ENCODE results near the gene RDH13. TPM values are rescaled to one million over a fixed set of nuclear protein-coding genes. Genes with fewer than 3 reads are reported as not detected.

RDH13 gene
- polyA plus RNA-seq, 1 of the 3 experiments (the other 2 are of a cell fraction), result 9.6 TPM

DNA sequence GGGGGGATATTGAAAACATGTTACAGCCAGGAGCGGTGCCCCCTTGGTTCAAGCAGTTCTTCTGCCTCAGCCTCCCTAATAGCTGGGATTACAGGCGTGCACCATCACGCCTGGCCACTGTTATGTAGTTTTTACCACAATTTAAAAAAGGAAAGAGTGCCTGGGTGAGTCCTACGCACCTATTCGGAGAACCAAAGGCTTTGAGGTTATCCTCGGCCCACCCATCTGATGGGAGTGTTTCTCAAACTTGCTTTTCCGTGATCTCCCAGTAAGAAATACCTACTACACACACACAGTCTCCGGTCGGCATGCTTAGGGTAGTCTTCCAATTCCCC lies 20.6 kb downstream of the RDH13 start:
- Histone ChIP-seq H4K20me1 (ENCODE audit: insufficient read depth) (no peaks in the 10 kb centered on the region), H3K4me3 (ENCODE audit: low read depth in 2 of 2, low read length in 1 of 2) (no peak overlapping the region), H3F3A (replicated peaks; ENCODE audit: insufficient read depth) (no peaks in the 10 kb centered on the region), H3K4me2 (no peak overlapping the region), H3K9ac (no peak overlapping the region), H3K9me2 (no peaks in the 10 kb centered on the region), H3K79me2 (ENCODE audit: insufficient read depth) (peaks cover 5% of the 10 kb centered on the region; the same call in 1 of the 2 replicates), H2AFZ (ENCODE audit: low read depth) (no peak overlapping the region), H3K4me1 (ENCODE audit: control insufficient read depth in 1 of 2, insufficient read depth in 2 of 2, low read depth in 1 of 2, low read length in 1 of 2) (no peaks in the 10 kb centered on the region), H3K27me3 (ENCODE audit: insufficient read depth) (no peaks in the 10 kb centered on the region), H3K27ac (ENCODE audit: low read depth in 2 of 2, low read length in 1 of 2) (no peak overlapping the region), H3K9me3 (no peaks in the 10 kb centered on the region), H3K36me3 (replicated peaks in 1 of 2; ENCODE audit: control insufficient read depth in 1 of 2, insufficient read depth in 2 of 2, low read length in 1 of 2) (peaks cover 0 to 25% of the 10 kb centered on the region in 2 experiments)
- POLR2A ChIA-PET, result no interaction called here
- 91% methylated on average over 9 of the region's 9 CpGs for WGBS (ENCODE audit: low lambda C conversion rate)
- CTCF ChIA-PET, result no interaction called here
- TF ChIP-seq, protein P1, sequence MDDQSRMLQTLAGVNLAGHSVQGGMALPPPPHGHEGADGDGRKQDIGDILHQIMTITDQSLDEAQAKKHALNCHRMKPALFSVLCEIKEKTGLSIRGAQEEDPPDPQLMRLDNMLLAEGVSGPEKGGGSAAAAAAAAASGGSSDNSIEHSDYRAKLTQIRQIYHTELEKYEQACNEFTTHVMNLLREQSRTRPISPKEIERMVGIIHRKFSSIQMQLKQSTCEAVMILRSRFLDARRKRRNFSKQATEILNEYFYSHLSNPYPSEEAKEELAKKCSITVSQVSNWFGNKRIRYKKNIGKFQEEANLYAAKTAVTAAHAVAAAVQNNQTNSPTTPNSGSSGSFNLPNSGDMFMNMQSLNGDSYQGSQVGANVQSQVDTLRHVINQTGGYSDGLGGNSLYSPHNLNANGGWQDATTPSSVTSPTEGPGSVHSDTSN (IDR thresholded peaks at IDR 0.05), result no peak
- no peak for TF ChIP-seq NRF1 (IDR thresholded peaks at IDR 0.05; ENCODE audit: low read depth, low read length)
- TF ChIP-seq, protein P2, sequence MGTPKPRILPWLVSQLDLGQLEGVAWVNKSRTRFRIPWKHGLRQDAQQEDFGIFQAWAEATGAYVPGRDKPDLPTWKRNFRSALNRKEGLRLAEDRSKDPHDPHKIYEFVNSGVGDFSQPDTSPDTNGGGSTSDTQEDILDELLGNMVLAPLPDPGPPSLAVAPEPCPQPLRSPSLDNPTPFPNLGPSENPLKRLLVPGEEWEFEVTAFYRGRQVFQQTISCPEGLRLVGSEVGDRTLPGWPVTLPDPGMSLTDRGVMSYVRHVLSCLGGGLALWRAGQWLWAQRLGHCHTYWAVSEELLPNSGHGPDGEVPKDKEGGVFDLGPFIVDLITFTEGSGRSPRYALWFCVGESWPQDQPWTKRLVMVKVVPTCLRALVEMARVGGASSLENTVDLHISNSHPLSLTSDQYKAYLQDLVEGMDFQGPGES (IDR thresholded peaks at IDR 0.05; ENCODE audit: low read depth, low read length), result no peak
- TF ChIP-seq RFX5 (IDR thresholded peaks at IDR 0.05; ENCODE audit: low read length), result no peak
- TF ChIP-seq NFIC (IDR thresholded peaks at IDR 0.05; ENCODE audit: borderline replicate concordance), result no peak
- TF ChIP-seq FOXJ3 (CRISPR knock-in tag; IDR thresholded peaks at IDR 0.05), result no peak
- no peak for TF ChIP-seq CHD2 (IDR thresholded peaks at IDR 0.05; ENCODE audit: low read length, partially characterized antibody)
- TF ChIP-seq, protein P3, sequence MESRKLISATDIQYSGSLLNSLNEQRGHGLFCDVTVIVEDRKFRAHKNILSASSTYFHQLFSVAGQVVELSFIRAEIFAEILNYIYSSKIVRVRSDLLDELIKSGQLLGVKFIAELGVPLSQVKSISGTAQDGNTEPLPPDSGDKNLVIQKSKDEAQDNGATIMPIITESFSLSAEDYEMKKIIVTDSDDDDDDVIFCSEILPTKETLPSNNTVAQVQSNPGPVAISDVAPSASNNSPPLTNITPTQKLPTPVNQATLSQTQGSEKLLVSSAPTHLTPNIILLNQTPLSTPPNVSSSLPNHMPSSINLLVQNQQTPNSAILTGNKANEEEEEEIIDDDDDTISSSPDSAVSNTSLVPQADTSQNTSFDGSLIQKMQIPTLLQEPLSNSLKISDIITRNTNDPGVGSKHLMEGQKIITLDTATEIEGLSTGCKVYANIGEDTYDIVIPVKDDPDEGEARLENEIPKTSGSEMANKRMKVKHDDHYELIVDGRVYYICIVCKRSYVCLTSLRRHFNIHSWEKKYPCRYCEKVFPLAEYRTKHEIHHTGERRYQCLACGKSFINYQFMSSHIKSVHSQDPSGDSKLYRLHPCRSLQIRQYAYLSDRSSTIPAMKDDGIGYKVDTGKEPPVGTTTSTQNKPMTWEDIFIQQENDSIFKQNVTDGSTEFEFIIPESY (IDR thresholded peaks at IDR 0.05; ENCODE audit: borderline replicate concordance, low read depth), result no peak
- TF ChIP-seq EZH2phosphoT487 (IDR thresholded peaks at IDR 0.05; ENCODE audit: borderline replicate concordance, low read depth), result no peak
- TF ChIP-seq SIN3A (IDR thresholded peaks at IDR 0.05; ENCODE audit: borderline replicate concordance, low read depth, low read length), result no peak
- TF ChIP-seq, protein P4, sequence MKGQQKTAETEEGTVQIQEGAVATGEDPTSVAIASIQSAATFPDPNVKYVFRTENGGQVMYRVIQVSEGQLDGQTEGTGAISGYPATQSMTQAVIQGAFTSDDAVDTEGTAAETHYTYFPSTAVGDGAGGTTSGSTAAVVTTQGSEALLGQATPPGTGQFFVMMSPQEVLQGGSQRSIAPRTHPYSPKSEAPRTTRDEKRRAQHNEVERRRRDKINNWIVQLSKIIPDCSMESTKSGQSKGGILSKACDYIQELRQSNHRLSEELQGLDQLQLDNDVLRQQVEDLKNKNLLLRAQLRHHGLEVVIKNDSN (IDR thresholded peaks at IDR 0.05; ENCODE audit: borderline replicate concordance, low read depth), result no peak
- no peak for TF ChIP-seq FOSL2 (IDR thresholded peaks at IDR 0.05; ENCODE audit: borderline replicate concordance, low read depth)
- no peak for TF ChIP-seq RAD21 (IDR thresholded peaks at IDR 0.05; ENCODE audit: low read length)
- TF ChIP-seq RCOR1 (IDR thresholded peaks at IDR 0.05; ENCODE audit: low read length), result no peak
- no peak for DNase-seq
